HL-60 (cell line): ENCODE data around the gene MAGI3.

ENCODE experiments used
- GABPA ChIP-seq: IDR thresholded peaks from 2 replicates; pipeline ENCODE4 v1.6.1; 2012; ENCODE audit warnings: low read depth
- POLR2AphosphoS5 ChIP-seq: IDR thresholded peaks from 2 replicates; pipeline ENCODE4 v1.6.1; 2012; ENCODE audit warnings: low read depth
- SPI1 ChIP-seq: IDR thresholded peaks from 2 replicates; pipeline ENCODE4 v1.6.1; 2012; ENCODE audit warnings: low read depth, mild to moderate bottlenecking, borderline replicate concordance
- TF ChIP-seq, protein P1 (sequence below): IDR thresholded peaks from one replicate; pipeline ENCODE4 v1.5.1; 2011; ENCODE audit warnings: low read length, control low read depth, inconsistent platforms; ENCODE audit not compliant: insufficient read depth
- TF ChIP-seq, protein P2 (sequence below): IDR thresholded peaks from 2 replicates; pipeline ENCODE4 v1.6.1; 2012; ENCODE audit warnings: low read depth; ENCODE audit not compliant: insufficient replicate concordance

DNA sequence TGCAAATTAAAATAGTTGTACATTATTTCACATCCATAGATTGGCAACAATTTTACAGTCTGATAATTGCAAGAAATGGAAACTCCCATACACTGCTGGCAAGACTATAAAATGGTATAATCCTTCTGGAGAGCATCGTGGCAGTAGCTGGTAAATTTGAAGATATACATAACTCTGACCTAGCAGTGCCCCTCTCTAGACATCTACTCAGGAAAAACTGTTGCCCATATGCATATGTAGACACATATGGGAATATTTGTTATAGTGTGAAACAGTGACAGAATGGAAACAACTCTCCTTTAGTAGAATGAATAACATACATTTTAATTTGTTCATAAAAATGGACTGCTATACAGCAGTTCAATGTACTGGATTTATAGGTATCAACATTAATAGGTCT, 191.8 kb downstream of the MAGI3 start:
- TF ChIP-seq, protein P1, sequence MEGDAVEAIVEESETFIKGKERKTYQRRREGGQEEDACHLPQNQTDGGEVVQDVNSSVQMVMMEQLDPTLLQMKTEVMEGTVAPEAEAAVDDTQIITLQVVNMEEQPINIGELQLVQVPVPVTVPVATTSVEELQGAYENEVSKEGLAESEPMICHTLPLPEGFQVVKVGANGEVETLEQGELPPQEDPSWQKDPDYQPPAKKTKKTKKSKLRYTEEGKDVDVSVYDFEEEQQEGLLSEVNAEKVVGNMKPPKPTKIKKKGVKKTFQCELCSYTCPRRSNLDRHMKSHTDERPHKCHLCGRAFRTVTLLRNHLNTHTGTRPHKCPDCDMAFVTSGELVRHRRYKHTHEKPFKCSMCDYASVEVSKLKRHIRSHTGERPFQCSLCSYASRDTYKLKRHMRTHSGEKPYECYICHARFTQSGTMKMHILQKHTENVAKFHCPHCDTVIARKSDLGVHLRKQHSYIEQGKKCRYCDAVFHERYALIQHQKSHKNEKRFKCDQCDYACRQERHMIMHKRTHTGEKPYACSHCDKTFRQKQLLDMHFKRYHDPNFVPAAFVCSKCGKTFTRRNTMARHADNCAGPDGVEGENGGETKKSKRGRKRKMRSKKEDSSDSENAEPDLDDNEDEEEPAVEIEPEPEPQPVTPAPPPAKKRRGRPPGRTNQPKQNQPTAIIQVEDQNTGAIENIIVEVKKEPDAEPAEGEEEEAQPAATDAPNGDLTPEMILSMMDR, result no peak
- TF ChIP-seq, protein P2, sequence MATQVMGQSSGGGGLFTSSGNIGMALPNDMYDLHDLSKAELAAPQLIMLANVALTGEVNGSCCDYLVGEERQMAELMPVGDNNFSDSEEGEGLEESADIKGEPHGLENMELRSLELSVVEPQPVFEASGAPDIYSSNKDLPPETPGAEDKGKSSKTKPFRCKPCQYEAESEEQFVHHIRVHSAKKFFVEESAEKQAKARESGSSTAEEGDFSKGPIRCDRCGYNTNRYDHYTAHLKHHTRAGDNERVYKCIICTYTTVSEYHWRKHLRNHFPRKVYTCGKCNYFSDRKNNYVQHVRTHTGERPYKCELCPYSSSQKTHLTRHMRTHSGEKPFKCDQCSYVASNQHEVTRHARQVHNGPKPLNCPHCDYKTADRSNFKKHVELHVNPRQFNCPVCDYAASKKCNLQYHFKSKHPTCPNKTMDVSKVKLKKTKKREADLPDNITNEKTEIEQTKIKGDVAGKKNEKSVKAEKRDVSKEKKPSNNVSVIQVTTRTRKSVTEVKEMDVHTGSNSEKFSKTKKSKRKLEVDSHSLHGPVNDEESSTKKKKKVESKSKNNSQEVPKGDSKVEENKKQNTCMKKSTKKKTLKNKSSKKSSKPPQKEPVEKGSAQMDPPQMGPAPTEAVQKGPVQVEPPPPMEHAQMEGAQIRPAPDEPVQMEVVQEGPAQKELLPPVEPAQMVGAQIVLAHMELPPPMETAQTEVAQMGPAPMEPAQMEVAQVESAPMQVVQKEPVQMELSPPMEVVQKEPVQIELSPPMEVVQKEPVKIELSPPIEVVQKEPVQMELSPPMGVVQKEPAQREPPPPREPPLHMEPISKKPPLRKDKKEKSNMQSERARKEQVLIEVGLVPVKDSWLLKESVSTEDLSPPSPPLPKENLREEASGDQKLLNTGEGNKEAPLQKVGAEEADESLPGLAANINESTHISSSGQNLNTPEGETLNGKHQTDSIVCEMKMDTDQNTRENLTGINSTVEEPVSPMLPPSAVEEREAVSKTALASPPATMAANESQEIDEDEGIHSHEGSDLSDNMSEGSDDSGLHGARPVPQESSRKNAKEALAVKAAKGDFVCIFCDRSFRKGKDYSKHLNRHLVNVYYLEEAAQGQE, result no peak
- TF ChIP-seq GABPA (no peak), POLR2AphosphoS5 (no peak), SPI1 (no peak)
